ENCODE data around the gene CYP1A2. TPM values are rescaled to one million over a fixed set of nuclear protein-coding genes. Genes with fewer than 3 reads are reported as not detected.
A peak's percentile ranks its signal among the peaks of the same experiment; 100 is the strongest.

The CYP1A2 gene
- total and polyA plus RNA-seq, 2 donors (not counting 1 experiment from before 2014, with no cell fraction given) = not detected

DNA sequence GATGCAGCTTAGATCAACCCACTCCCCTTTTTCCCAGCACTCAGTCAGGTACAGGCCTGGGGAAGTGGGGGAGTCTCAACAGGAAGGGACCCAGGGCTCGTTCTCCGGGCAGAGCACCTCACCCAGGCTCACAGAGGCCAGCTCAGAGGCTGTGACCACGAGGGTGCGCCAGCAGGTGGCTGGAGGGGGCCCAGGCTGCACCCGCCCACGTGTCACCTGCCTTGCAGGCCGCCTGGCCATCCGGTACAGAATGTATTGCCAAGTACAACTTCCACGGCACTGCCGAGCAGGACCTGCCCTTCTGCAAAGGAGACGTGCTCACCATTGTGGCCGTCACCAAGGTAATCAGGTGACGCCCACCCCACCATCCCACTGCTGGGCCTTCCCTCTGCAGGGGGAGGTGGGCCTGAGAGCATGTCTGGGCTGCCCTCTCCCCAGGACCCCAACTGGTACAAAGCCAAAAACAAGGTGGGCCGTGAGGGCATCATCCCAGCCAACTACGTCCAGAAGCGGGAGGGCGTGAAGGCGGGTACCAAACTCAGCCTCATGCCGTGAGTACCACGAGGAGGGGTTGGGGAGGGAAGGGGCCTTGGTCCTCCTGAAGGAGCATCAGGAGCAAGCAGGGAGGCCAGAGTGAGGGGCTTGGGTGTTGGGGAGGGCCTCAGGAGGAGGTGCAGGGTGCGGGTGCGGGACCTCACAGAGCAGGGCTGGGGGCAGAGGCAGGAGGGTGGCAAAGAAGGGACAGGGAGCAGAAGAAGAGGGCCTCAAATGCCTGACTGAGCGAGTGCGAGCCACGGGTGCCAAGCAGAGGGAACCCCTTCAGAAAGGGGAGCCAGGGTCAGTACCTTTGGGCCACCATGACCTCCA, 50.0 kb downstream of the CYP1A2 start:
- Histone ChIP-seq H3K4me3 (ENCODE audit: control extremely low read depth in 1 of 5, extremely low read depth in 1 of 5, insufficient read depth in 1 of 5, low read depth in 2 of 5, low read length in 4 of 5) (no peak overlapping the region), H2AFZ (ENCODE audit: insufficient read depth, low read depth, low read length, poor library complexity, severe bottlenecking) (no peak overlapping the region), H3K36me3 (replicated peaks in 1 of 2; ENCODE audit: control extremely low read depth in 1 of 2, control insufficient read depth in 1 of 2, extremely low read depth in 1 of 2, insufficient read depth in 2 of 2, low read length in 1 of 2) (peaks cover 0 to 91% of the 10 kb centered on the region in 2 experiments), H3K79me2 (ENCODE audit: control insufficient read depth, insufficient read depth, low read length) (peaks cover 78% of the 10 kb centered on the region), H3K27ac (ENCODE audit: low read length in 2 of 2) (peak overlapping the region; percentile 89 to 93), H3K9me3 (ENCODE audit: control extremely low read depth in 1 of 3, control insufficient read depth in 2 of 3, insufficient read depth in 1 of 3, low read length in 2 of 3) (no peaks in the 10 kb centered on the region), H4K20me1 (ENCODE audit: control insufficient read depth, insufficient read depth, low read length, poor library complexity, severe bottlenecking) (peaks cover 95% of the 10 kb centered on the region), H3K27me3 (replicated peaks in 1 of 4; ENCODE audit: control extremely low read depth in 1 of 4, control insufficient read depth in 3 of 4, insufficient read depth in 4 of 4, low read length in 3 of 4) (no peaks in the 10 kb centered on the region), H3K9ac (ENCODE audit: low read length) (no peak overlapping the region), H3K4me1 (ENCODE audit: control insufficient read depth in 2 of 2, insufficient read depth in 2 of 2, low read length in 2 of 2) (peaks cover 70 to 74% of the 10 kb centered on the region in 2 donors), H3K4me2 (replicated peaks; ENCODE audit: low read depth, low read length, poor library complexity, severe bottlenecking) (peak overlapping the region; percentile 62)
- H3K27me3 Mint-ChIP-seq = no peaks in the 10 kb centered on the region
- H3K4me3 Mint-ChIP-seq = peak overlapping the region; percentile 61
- peak overlapping the region; percentile 90 for H3K27ac Mint-ChIP-seq
- CTCF ChIA-PET = interaction anchor here (0.6 to 37.1 kb wide), 20 partner anchors 8 to 398 kb away, joined by 3 to 2548 read pairs (median 4); partner anchors contain the start of genes CLK3, CSK, FAM219B and MPI
- 62% methylated on average over 25 of the region's 25 CpGs for WGBS (ENCODE audit: insufficient coverage)
- TF ChIP-seq, protein P1, sequence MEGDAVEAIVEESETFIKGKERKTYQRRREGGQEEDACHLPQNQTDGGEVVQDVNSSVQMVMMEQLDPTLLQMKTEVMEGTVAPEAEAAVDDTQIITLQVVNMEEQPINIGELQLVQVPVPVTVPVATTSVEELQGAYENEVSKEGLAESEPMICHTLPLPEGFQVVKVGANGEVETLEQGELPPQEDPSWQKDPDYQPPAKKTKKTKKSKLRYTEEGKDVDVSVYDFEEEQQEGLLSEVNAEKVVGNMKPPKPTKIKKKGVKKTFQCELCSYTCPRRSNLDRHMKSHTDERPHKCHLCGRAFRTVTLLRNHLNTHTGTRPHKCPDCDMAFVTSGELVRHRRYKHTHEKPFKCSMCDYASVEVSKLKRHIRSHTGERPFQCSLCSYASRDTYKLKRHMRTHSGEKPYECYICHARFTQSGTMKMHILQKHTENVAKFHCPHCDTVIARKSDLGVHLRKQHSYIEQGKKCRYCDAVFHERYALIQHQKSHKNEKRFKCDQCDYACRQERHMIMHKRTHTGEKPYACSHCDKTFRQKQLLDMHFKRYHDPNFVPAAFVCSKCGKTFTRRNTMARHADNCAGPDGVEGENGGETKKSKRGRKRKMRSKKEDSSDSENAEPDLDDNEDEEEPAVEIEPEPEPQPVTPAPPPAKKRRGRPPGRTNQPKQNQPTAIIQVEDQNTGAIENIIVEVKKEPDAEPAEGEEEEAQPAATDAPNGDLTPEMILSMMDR (IDR thresholded peaks at IDR 0.05) = no peak
- TF ChIP-seq EZH2 (IDR thresholded peaks at IDR 0.05; ENCODE audit: borderline replicate concordance, insufficient read depth, low read depth, low read length, poor library complexity, severe bottlenecking) = no peak
- H3K4me1 Mint-ChIP-seq = peaks cover 60% of the 10 kb centered on the region
- intact Hi-C loops (cut with micrococcal nuclease) = no loop called here
- ATAC-seq (ENCODE audit: low read depth) (no peak), DNase-seq (no peak)
- no peaks in the 10 kb centered on the region for H3K9me3 Mint-ChIP-seq (ENCODE audit: insufficient read depth)
- POLR2A ChIA-PET = interaction anchor here (1.1 to 15.8 kb wide), 5 partner anchors 8 to 45 kb away, joined by 3 to 572 read pairs (median 12); partner anchors contain the start of gene CSK
